ENCODE data around the gene LYAR. TPM values are rescaled to one million over a fixed set of nuclear protein-coding genes. Genes with fewer than 3 reads are reported as not detected.

Gene LYAR
- total and polyA plus RNA-seq, 2 of the 13 experiments (the other 11 are each of a cell fraction or from before 2014, with no cell fraction given), result 7.8 to 94.2 TPM

- TF ChIP-seq HBP1 (CRISPR knock-in tag; IDR thresholded peaks at IDR 0.05; ENCODE audit: low read depth) (peak; percentile 49; the same call in 1 of the 2 replicates), ARID5B (CRISPR knock-in tag; IDR thresholded peaks at IDR 0.05) (peak; percentile 46), ZNF556 (CRISPR knock-in tag; IDR thresholded peaks at IDR 0.05; ENCODE audit: borderline replicate concordance) (no peak; the same call in 1 of the 2 replicates), NR3C1 (CRISPR knock-in tag; IDR thresholded peaks at IDR 0.05) (no peak), ELF1 (CRISPR knock-in tag; IDR thresholded peaks at IDR 0.05) (peak; percentile 88), THAP7 (CRISPR knock-in tag; IDR thresholded peaks at IDR 0.05) (peak; percentile 92), MYC (CRISPR knock-in tag; IDR thresholded peaks at IDR 0.05; ENCODE audit: borderline replicate concordance) (peak; percentile 76; the same call in 1 of the 2 replicates), GABPA (IDR thresholded peaks at IDR 0.05; ENCODE audit: low read depth, low read length) (peak; percentile 94), GABPA (CRISPR knock-in tag; IDR thresholded peaks at IDR 0.05; ENCODE audit: low read depth) (peak; percentile 96), NRL (CRISPR knock-in tag; IDR thresholded peaks at IDR 0.05; ENCODE audit: borderline replicate concordance) (no peak; the same call in 1 of the 2 replicates), ZNF34 (CRISPR knock-in tag; IDR thresholded peaks at IDR 0.05; ENCODE audit: borderline replicate concordance) (peak; percentile 40; the same call in 1 of the 2 replicates), ZNF660 (CRISPR knock-in tag; IDR thresholded peaks at IDR 0.05; ENCODE audit: borderline replicate concordance, low read depth) (no peak), ZZZ3 (CRISPR knock-in tag; IDR thresholded peaks at IDR 0.05; ENCODE audit: borderline replicate concordance) (no peak; the same call in 1 of the 2 replicates), TCF7 (IDR thresholded peaks at IDR 0.05; ENCODE audit: low read depth) (0 out of 2 replicates have a peak, but pooled peaks have one; percentile 23), CENPT (CRISPR knock-in tag; IDR thresholded peaks at IDR 0.05; ENCODE audit: low read depth) (no peak), MAF1 (CRISPR knock-in tag; IDR thresholded peaks at IDR 0.05; ENCODE audit: borderline replicate concordance) (0 out of 2 replicates have a peak, but pooled peaks have one; percentile 60), YEATS4 (CRISPR knock-in tag; IDR thresholded peaks at IDR 0.05; ENCODE audit: borderline replicate concordance) (peak; percentile 85)
- TF ChIP-seq, protein P1, sequence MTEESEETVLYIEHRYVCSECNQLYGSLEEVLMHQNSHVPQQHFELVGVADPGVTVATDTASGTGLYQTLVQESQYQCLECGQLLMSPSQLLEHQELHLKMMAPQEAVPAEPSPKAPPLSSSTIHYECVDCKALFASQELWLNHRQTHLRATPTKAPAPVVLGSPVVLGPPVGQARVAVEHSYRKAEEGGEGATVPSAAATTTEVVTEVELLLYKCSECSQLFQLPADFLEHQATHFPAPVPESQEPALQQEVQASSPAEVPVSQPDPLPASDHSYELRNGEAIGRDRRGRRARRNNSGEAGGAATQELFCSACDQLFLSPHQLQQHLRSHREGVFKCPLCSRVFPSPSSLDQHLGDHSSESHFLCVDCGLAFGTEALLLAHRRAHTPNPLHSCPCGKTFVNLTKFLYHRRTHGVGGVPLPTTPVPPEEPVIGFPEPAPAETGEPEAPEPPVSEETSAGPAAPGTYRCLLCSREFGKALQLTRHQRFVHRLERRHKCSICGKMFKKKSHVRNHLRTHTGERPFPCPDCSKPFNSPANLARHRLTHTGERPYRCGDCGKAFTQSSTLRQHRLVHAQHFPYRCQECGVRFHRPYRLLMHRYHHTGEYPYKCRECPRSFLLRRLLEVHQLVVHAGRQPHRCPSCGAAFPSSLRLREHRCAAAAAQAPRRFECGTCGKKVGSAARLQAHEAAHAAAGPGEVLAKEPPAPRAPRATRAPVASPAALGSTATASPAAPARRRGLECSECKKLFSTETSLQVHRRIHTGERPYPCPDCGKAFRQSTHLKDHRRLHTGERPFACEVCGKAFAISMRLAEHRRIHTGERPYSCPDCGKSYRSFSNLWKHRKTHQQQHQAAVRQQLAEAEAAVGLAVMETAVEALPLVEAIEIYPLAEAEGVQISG (CRISPR knock-in tag; IDR thresholded peaks at IDR 0.05), result peak; percentile 91
Observed at GRCh38 chr4:4248029-4248884, 41.7 kb downstream of the LYAR start, which contains the start of gene TMEM128 (continued).

All from HepG2 (cell line).